SK-N-SH (cell line): Measurements from ENCODE around the gene ORMDL1. TPM values are rescaled to one million over a fixed set of nuclear protein-coding genes. Genes with fewer than 3 reads are reported as not detected.

Experiments used
- CTCF ChIA-PET: fragments of 300-600, 350-600 bp; formaldehyde crosslinking; extraction: SDS; loops from one replicate; lab custom pipeline; 2021; lab: Yijun Ruan, JAX
- POLR2A ChIA-PET: fragments of 350-600 bp; sonication (Branson Sonifier 250); formaldehyde crosslinking; extraction: SDS; loops from one replicate; lab custom pipeline; 2020; ENCODE audit warnings: antibody characterized with exemption, inconsistent platforms; lab: Yijun Ruan, JAX
- DNase-seq: peaks from one replicate; pipeline ENCODE4 v3.0.0; 2012
- H2AFZ ChIP-seq: fragments of 200-600 bp; sonication (generic); 2 replicates; pipeline ENCODE4 v1.8.1; 2016; ENCODE audit warnings: antibody characterized with exemption, mild to moderate bottlenecking, low read depth
- H3F3A ChIP-seq: fragments of 200-600 bp; sonication (generic); replicated peaks from 2 replicates; pipeline ENCODE3; 2016; ENCODE audit warnings: antibody characterized with exemption, mild to moderate bottlenecking; ENCODE audit not compliant: insufficient read depth
- H3K27ac ChIP-seq, 2 experiments: fragments of 200-500 bp in 1 of 2; fragments of 200-600 bp in 1 of 2; sonication (Bioruptor generic) in 1 of 2; sonication (generic), shearing (Covaris generic) in 1 of 2; 2 replicates each; pipeline versions ENCODE4 v1.5.1 to v1.6.1; 2014 to 2016; ENCODE audit warnings: low read depth in 2 of 2, inconsistent platforms in 1 of 2, low read length in 1 of 2, mild to moderate bottlenecking in 1 of 2, mixed read lengths in 1 of 2
- H3K27me3 ChIP-seq: fragments of 200-600 bp; sonication (generic), shearing (Covaris generic); 2 replicates; pipeline ENCODE4 v1.6.1; 2016; ENCODE audit warnings: mixed run types; ENCODE audit not compliant: insufficient read depth
- H3K36me3 ChIP-seq, 2 experiments: fragments of 200-500 bp in 1 of 2; fragments of 200-600 bp in 1 of 2; sonication (Bioruptor generic) in 1 of 2; sonication (generic) in 1 of 2; replicated peaks in 1 of 2; 2 replicates each; pipeline versions ENCODE3 to v1.5.1; 2014 to 2016; ENCODE audit warnings: low read length in 1 of 2, mild to moderate bottlenecking in 1 of 2; ENCODE audit not compliant: insufficient read depth in 2 of 2, control insufficient read depth in 1 of 2
- H3K4me1 ChIP-seq, 2 experiments: fragments of 200-500 bp in 1 of 2; fragments of 200-600 bp in 1 of 2; sonication (Bioruptor generic) in 1 of 2; sonication (generic), shearing (Covaris generic) in 1 of 2; 2 replicates each; pipeline versions ENCODE4 v1.5.1 to v1.6.1; 2014 to 2016; ENCODE audit warnings: low read depth in 1 of 2, low read length in 1 of 2, mixed run types in 1 of 2; ENCODE audit not compliant: insufficient read depth in 2 of 2, control insufficient read depth in 1 of 2
- H3K4me2 ChIP-seq: fragments of 200-600 bp; sonication (generic), shearing (Covaris generic); 2 replicates; pipeline ENCODE4 v1.6.1; 2017; ENCODE audit warnings: mixed run types
- H3K4me3 ChIP-seq, 2 experiments: fragments of 200-500 bp in 1 of 2; fragments of 200-600 bp in 1 of 2; sonication (Bioruptor generic) in 1 of 2; sonication (generic), shearing (Covaris generic) in 1 of 2; 2 replicates each; pipeline versions ENCODE4 v1.5.1 to v1.8.1; 2014 to 2016; ENCODE audit warnings: low read depth in 2 of 2, inconsistent platforms in 1 of 2, low read length in 1 of 2, mild to moderate bottlenecking in 1 of 2, mixed read lengths in 1 of 2, moderate library complexity in 1 of 2
- H3K79me2 ChIP-seq: fragments of 200-600 bp; sonication (generic); 2 replicates; pipeline ENCODE4 v1.8.1; 2017; ENCODE audit warnings: mild to moderate bottlenecking; ENCODE audit not compliant: insufficient read depth
- H3K9ac ChIP-seq: fragments of 200-600 bp; sonication (generic); 2 replicates; pipeline ENCODE4 v1.6.1; 2017; ENCODE audit warnings: mixed run types
- H3K9me2 ChIP-seq: fragments of 200-600 bp; sonication (generic); 2 replicates; pipeline ENCODE4 v1.6.1; 2017; ENCODE audit warnings: mixed run types
- H3K9me3 ChIP-seq: fragments of 200-600 bp; sonication (generic); 2 replicates; pipeline ENCODE4 v1.6.1; 2017; ENCODE audit warnings: mixed run types, mild to moderate bottlenecking, moderate library complexity
- H4K20me1 ChIP-seq: fragments of 200-600 bp; sonication (generic); 2 replicates; pipeline ENCODE4 v1.6.1; 2017; ENCODE audit warnings: mild to moderate bottlenecking, mixed run types; ENCODE audit not compliant: insufficient read depth
- CHD2 ChIP-seq: fragments of 150-350 bp; IDR thresholded peaks from 2 replicates; pipeline ENCODE4 v1.6.1; 2018; ENCODE audit warnings: low read length; ENCODE audit not compliant: partially characterized antibody
- CTCF ChIP-seq: fragments of 200-600 bp; sonication (generic); IDR thresholded peaks from 2 replicates; pipeline ENCODE4 v1.6.1; 2017; ENCODE audit warnings: antibody characterized with exemption, mild to moderate bottlenecking, moderate library complexity
- EP300 ChIP-seq, 2 experiments: IDR thresholded peaks; 2 replicates each; pipeline versions ENCODE4 v1.4.0 to v1.6.1; 2012; ENCODE audit warnings: borderline replicate concordance in 1 of 2, low read depth in 1 of 2, low read length in 1 of 2
- EZH2phosphoT487 ChIP-seq: fragments of 200-600 bp; sonication (generic); IDR thresholded peaks from 2 replicates; pipeline ENCODE4 v1.6.1; 2017; ENCODE audit warnings: low read depth, mixed run types, mild to moderate bottlenecking, antibody characterized with exemption, moderate library complexity, borderline replicate concordance
- FOXJ3 ChIP-seq: sonication (generic); formaldehyde crosslinking; IDR thresholded peaks from 2 replicates; pipeline ENCODE4 v1.5.1; 2020; ENCODE audit warnings: mild to moderate bottlenecking, missing genetic modification reagents
- FOXM1 ChIP-seq: IDR thresholded peaks from 2 replicates; pipeline ENCODE4 v1.4.0; 2012; ENCODE audit warnings: low read depth, mild to moderate bottlenecking
- GABPA ChIP-seq: IDR thresholded peaks from 2 replicates; pipeline ENCODE4 v1.4.0; 2012; ENCODE audit warnings: low read depth, mild to moderate bottlenecking
- GATA2 ChIP-seq: sonication (generic); formaldehyde crosslinking; IDR thresholded peaks from 2 replicates; pipeline ENCODE4 v1.5.0; 2020; ENCODE audit warnings: mild to moderate bottlenecking, missing genetic modification reagents
- MAX ChIP-seq: IDR thresholded peaks from 2 replicates; pipeline ENCODE4 v1.4.0; 2012; ENCODE audit warnings: low read depth
- NFIC ChIP-seq: IDR thresholded peaks from 2 replicates; pipeline ENCODE4 v1.4.0; 2012; ENCODE audit warnings: borderline replicate concordance
- PBX3 ChIP-seq: IDR thresholded peaks from 2 replicates; pipeline ENCODE4; 2012
- RAD21 ChIP-seq: IDR thresholded peaks from 2 replicates; pipeline ENCODE4 v1.6.1; 2012; ENCODE audit warnings: mild to moderate bottlenecking, low read length
- RCOR1 ChIP-seq: fragments of 150-350 bp; IDR thresholded peaks from 2 replicates; pipeline ENCODE4 v1.6.1; 2017; ENCODE audit warnings: antibody characterized with exemption, low read length
- RFX5 ChIP-seq: IDR thresholded peaks from 2 replicates; pipeline ENCODE4 v1.6.1; 2012; ENCODE audit warnings: mild to moderate bottlenecking, improper control_type of control experiment, low read length
- RXRA ChIP-seq: IDR thresholded peaks from 2 replicates; pipeline ENCODE4 v1.4.0; 2012; ENCODE audit warnings: low read depth, mild to moderate bottlenecking, borderline replicate concordance
- SMC3 ChIP-seq: IDR thresholded peaks from 2 replicates; pipeline ENCODE4 v1.6.1; 2012; ENCODE audit warnings: low read depth, low read length, improper control_type of control experiment
- TAF1 ChIP-seq: IDR thresholded peaks from 2 replicates; pipeline ENCODE4 v1.6.1; 2012; ENCODE audit warnings: low read depth, mild to moderate bottlenecking, low read length, moderate library complexity, borderline replicate concordance
- TCF12 ChIP-seq: IDR thresholded peaks from 2 replicates; pipeline ENCODE4 v1.4.0; 2012
- TEAD4 ChIP-seq: IDR thresholded peaks from 2 replicates; pipeline ENCODE4 v1.4.0; 2012; ENCODE audit warnings: mild to moderate bottlenecking, borderline replicate concordance; ENCODE audit not compliant: insufficient read depth
- USF1 ChIP-seq: IDR thresholded peaks from 2 replicates; pipeline ENCODE4 v1.4.0; 2012; ENCODE audit warnings: low read depth, borderline replicate concordance
- USF2 ChIP-seq: fragments of 150-350 bp; IDR thresholded peaks from 2 replicates; pipeline ENCODE4 v1.6.1; 2017; ENCODE audit warnings: antibody characterized with exemption, low read length, low read depth, borderline replicate concordance
- YY1 ChIP-seq: IDR thresholded peaks from 2 replicates; pipeline ENCODE4 v1.4.0; 2012; ENCODE audit warnings: low read depth, mild to moderate bottlenecking
- ZBTB33 ChIP-seq: IDR thresholded peaks from 2 replicates; pipeline ENCODE4 v1.4.0; 2012; ENCODE audit warnings: low read depth, borderline replicate concordance
- WGBS: methylation state at CpG from one replicate; pipeline ENCODE4 v1.1.6; 2017; ENCODE audit warnings: low lambda C conversion rate; 5-methylcytosine and 5-hydroxymethylcytosine counted together
- polyA plus RNA-seq, 3 experiments: library from polyadenylated mRNA; depleted of rRNA; stranded (reverse); fragments of >200 nt; gene quantifications; 2 replicates each; pipeline ENCODE4 v1.2.3, GENCODE V29; 2012

The ORMDL1 gene
- polyA plus RNA-seq, 1 of the 3 experiments (the other 2 are of a cell fraction), result 99.2 TPM

GRCh38 chr2:189751080-189751658, 33.0 kb downstream of the ORMDL1 start:
- Histone ChIP-seq H3K36me3 (peaks cover 47 to 52% of the 10 kb centered on the region in 2 experiments), H3F3A (no peaks in the 10 kb centered on the region), H2AFZ (no peak overlapping the region), H3K4me3 (no peak overlapping the region; a peak in 1 of 4 replicates), H3K4me1 (no peaks in the 10 kb centered on the region), H4K20me1 (no peaks in the 10 kb centered on the region), H3K27me3 (no peaks in the 10 kb centered on the region), H3K9ac (no peak overlapping the region), H3K9me3 (no peaks in the 10 kb centered on the region), H3K4me2 (no peak overlapping the region), H3K27ac (no peak overlapping the region), H3K9me2 (no peaks in the 10 kb centered on the region), H3K79me2 (no peaks in the 10 kb centered on the region)
- 87% methylated on average over 10 of the region's 10 CpGs for WGBS
- peak; percentile 49 for DNase-seq
- ChIA-PET POLR2A (interaction anchor here (1.0 kb wide), 1 partner anchor 11 kb away, joined by 5 read pairs; the partner anchor contains the start of gene OSGEPL1), CTCF (interaction anchor here (0.7 to 5.3 kb wide), 7 partner anchors 11 to 328 kb away, joined by 3 to 36 read pairs (median 3); partner anchors contain the start of gene OSGEPL1)
- TF ChIP-seq RAD21, result peak; percentile 55
- TF ChIP-seq PBX3, result no peak
- TF ChIP-seq ZBTB33, result no peak
- peak; percentile 75 for TF ChIP-seq CTCF
- TF ChIP-seq FOXJ3 (CRISPR knock-in tag), result no peak
- TF ChIP-seq USF2, result no peak
- TF ChIP-seq FOXM1, result no peak
- peak; percentile 53 for TF ChIP-seq SMC3
- no peak for TF ChIP-seq RXRA
- no peak for TF ChIP-seq USF1
- TF ChIP-seq MAX, result no peak
- no peak for TF ChIP-seq EP300 (IDR thresholded peaks at IDR 0.05; ENCODE audit: borderline replicate concordance in 1 of 2, low read depth in 1 of 2, low read length in 1 of 2)
- TF ChIP-seq RFX5, result no peak
- no peak for TF ChIP-seq GABPA
- TF ChIP-seq YY1, result no peak
- no peak for TF ChIP-seq TCF12
- TF ChIP-seq RCOR1, result no peak
- TF ChIP-seq GATA2 (CRISPR knock-in tag), result no peak
- TF ChIP-seq TAF1, result 0 out of 2 replicates have a peak, but pooled peaks have one; percentile 31
- TF ChIP-seq CHD2, result no peak
- TF ChIP-seq EZH2phosphoT487, result no peak
- TF ChIP-seq NFIC, result no peak
- TF ChIP-seq TEAD4, result no peak
